Urothelium cell line (cell line): Measurements from ENCODE around the gene ANGEL1.

ENCODE experiments used
- DNase-seq: peaks from one replicate; pipeline ENCODE4 v3.0.0; 2011; ENCODE audit warnings: low spot score, mixed read lengths
- FAIRE-seq: peaks from 2 replicates; lab custom pipeline; 2011; peaks lifted over from hg19 to GRCh38; lab: Jason Lieb, UNC

The ANGEL1 gene

GRCh38 chr14:76820700-76821099 lies 8.0 kb upstream of the ANGEL1 start:
- FAIRE-seq (no peak), DNase-seq (no peak)

DNA sequence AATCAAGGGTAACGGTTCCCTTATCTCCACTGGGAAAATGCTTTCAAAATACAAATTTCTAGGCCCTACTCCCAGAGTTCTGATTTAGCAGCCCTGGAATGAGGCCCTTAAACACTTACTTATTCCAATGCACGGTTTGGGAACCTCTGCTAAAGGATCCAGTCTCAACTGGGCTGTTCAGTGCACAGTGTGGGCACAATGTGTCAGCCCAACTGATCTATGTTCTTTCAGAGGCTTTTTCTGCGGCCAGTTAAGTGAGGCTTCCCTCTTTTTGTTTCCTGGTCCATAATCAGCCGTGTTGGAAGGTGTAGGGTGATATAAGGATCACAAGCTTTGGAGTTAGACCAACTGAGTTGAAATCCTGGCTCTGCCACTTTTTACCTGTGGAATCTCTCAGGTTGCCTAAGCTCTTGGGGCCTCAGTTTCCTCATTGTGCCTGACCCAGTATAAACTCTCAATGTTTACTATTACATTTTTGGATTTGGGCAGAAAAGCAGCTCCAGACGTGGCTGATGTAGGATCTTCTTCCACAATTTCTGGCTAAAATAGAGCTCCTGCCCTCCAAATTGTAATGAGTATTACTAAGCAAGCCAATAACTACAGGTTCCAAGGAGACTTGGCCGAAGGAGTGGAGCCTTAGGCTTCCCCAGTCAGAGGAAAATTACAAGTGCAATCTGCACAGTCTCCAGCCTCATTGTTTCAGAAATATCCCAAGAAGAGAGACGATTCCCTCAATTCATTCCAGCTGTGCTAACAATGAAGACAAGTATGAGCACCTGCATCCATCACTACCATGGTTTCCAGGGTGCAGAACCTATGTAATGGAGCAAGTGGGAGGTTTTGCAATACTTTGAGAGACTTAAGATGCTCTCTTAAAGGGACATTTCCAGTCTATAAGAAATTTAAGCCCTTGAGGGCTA lies 2.3 kb upstream of the ANGEL1 start:
- FAIRE-seq (no peak), DNase-seq (no peak)

GRCh38 chr14:76812093-76812421 lies 625 bp downstream of the ANGEL1 start:
- DNase-seq = peak; percentile 35
- FAIRE-seq = peak; percentile 72

DNA sequence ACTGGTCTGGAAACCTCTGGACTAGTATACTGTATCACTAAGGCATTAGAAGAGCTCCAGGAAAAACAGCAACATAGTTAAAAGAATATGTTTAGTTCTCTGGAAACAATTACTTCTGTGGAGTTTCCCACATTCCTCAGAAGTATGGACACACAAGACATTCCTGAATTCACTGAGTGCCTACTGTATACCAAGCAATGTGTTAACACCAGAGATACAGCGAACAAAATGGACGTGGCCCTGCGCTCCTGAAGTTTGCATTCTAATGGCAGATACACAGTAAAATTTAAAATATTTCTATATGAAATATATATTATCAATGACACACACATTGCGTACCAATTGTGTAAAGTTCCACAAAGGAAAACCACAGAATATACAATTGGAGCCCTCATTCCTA lies 1.1 kb downstream of the ANGEL1 start:
- DNase-seq = no peak

GRCh38 chr14:76810953-76811400 lies 1.7 kb downstream of the ANGEL1 start:
- peak; percentile 57 for DNase-seq
- FAIRE-seq = peak; percentile 91

More for the DNA sequence above, 1.1 kb downstream of the ANGEL1 start:
- FAIRE-seq = no peak

DNA sequence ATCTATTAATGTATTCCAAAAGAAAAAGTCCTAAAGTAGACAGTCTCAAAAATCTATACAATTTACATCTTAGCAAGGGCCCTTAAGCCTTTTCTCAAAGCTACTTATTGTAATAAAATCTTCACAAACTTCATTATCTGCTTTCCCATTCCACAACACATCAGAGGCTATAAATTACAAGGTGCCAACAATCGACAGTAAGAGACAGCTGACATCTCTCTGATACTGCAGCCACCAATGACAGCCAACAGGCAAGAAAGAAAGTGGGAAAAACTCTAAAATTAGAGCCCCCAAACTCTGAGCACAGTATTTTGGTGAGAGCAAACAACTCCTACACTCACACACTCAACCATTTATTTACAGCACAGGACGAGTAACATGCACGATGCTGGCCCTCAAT lies 2.2 kb downstream of the ANGEL1 start:
- DNase-seq = no peak

GRCh38 chr14:76808990-76809389 lies 3.7 kb downstream of the ANGEL1 start:
- DNase-seq (no peak), FAIRE-seq (no peak)

More for the DNA sequence above, 2.2 kb downstream of the ANGEL1 start:
- FAIRE-seq = no peak

DNA sequence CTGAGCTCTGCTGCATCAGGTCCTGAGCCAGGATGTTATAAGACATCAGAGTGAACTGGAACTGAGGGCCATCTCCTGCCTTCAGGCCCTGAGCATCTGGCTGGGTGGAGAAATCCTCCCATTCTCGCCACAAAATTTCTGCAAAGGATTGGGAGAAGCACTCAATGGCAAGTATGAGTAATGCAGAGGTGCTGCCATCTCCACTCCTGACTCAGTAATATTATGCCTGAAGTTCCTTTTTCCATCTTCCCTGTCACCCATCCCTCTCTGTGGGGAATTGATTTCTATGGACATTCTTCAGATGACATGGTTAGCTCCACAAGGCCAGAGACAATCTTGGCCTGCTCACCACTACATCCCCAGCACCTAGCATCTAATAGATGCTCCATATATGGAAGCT lies 4.7 kb downstream of the ANGEL1 start:
- no peak for DNase-seq

GRCh38 chr14:76806446-76806845 lies 6.2 kb downstream of the ANGEL1 start:
- no peak for FAIRE-seq
- DNase-seq = no peak

More for the DNA sequence above, 4.7 kb downstream of the ANGEL1 start:
- no peak for FAIRE-seq

DNA sequence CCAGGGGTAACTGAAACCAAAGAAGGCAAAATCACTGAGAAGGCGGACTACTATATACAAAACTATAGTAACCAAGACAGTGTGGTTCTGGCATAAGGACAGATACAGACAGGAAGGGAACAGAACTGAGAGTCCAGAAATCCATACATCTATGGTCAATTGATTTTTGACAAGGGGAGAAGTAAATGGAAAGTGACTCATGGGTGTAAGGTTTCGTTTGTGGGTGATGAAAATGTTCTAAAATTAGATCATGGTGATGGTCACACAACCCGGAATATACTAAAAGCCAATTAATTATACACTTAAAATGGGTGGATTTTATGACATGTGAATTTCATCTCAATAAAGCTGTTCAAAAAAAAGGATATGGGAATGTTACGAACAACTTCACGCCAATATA lies 18.7 kb downstream of the ANGEL1 start:
- FAIRE-seq = no peak

DNA sequence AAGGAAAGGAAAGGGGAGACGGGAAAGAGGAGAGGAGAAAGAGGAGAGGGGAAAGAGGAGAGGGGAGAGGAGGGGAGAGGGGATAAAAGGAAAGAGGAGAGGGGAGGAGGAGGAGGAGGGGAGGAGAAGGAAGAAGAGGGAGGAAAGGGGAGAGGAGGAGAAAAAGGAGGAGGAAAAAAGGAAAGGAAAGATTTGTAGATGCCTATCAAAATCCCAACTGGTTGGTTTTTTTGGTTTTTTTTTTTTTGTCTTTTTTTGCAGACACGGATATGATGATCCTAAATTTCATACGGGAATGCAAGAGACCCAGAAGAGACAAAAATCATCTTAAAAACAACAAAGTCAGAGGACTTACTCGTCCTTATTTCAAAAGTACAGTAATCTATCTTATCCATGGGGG lies 19.4 kb downstream of the ANGEL1 start:
- no peak for FAIRE-seq
- no peak for DNase-seq

More for the DNA sequence above, 18.7 kb downstream of the ANGEL1 start:
- no peak for DNase-seq

DNA sequence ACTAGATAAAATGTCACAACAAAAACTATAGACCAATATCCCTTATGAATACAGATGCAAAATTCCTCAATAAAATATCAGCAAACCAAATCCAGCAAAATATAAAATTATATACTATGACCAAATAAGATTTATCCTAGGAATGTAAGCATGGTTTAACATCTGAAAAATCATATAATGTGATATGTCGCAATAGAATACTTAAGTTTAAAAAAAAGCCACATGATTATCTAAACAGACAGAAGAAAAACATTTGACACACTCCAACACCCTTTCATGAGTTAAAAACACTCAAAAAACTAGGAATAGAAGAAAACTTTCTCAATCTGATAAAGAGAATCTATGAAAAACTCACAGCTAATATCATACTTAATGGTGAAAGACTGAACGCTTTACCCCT lies 20.3 kb downstream of the ANGEL1 start:
- FAIRE-seq (no peak), DNase-seq (no peak)

DNA sequence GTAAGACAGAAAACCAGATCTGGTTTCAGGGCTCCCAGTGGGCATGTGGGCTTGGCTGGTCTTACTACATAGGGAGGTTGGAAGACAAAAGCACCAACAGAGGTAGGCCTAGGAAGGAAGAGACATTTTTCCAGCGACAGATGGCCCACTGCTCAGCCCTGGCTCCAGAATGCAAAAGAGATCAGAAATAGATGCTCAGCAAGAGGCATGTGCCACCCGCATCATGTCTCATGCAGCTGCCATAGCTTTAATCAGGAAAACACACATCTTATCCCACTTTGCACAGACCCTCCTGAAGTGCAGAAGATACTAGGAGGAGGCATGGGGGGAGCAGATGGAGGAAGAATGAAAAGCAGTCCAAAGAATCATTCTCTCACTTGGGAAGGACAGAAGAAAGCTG lies 26.1 kb downstream of the ANGEL1 start:
- FAIRE-seq (no peak), DNase-seq (no peak)

- FAIRE-seq (no peak), DNase-seq (peak; percentile 96)
Observed at GRCh38 chr14:76784881-76785280, 27.8 kb downstream of the ANGEL1 start.

GRCh38 chr14:76784266-76784874 lies 28.3 kb downstream of the ANGEL1 start:
- FAIRE-seq (peak; percentile 93), DNase-seq (no peak)

GRCh38 chr14:76782885-76783566 lies 29.7 kb downstream of the ANGEL1 start:
- no peak for FAIRE-seq

GRCh38 chr14:76782115-76782884 lies 30.4 kb downstream of the ANGEL1 start:
- FAIRE-seq (peak; percentile 89), DNase-seq (no peak)

More at GRCh38 chr14:76782885-76783566, 29.7 kb downstream of the ANGEL1 start:
- no peak for DNase-seq

- DNase-seq (no peak), FAIRE-seq (no peak)
Observed at GRCh38 chr14:76781648-76782051, 31.0 kb downstream of the ANGEL1 start.

- FAIRE-seq = no peak
- no peak for DNase-seq
Observed at GRCh38 chr14:76780875-76781647, 31.6 kb downstream of the ANGEL1 start.

DNA sequence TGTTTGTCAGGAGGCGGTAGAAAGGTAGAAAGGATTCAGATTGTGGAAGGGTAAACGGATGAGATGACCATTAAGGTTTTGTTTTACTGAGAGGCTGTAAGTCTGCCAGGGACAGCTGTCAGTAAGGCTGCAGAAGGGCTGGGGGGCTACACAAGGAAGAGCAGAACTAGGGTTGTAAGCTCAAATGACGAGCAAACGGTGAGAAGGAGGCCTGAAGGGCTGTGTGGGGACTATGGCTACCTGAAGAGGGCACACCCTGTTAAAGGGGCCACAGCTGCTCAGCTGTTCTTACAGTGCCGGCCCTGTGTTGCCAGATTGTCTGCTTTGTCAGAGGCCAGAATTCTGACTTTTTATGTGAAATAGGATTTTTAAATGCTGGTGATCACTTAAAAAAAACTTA lies 32.3 kb downstream of the ANGEL1 start:
- FAIRE-seq (no peak), DNase-seq (no peak)
